Calu3 (cell line): Measurements from ENCODE around the gene ARHGEF28. TPM values are rescaled to one million over a fixed set of nuclear protein-coding genes. Genes with fewer than 3 reads are reported as not detected.

Experiments
- BruUV-seq: library from RNA; stranded (reverse); fragments of 400-500 nt; replicated peaks from 2 replicates; lab custom pipeline; 2021; lab: Mats Ljungman, UMichigan
- CTCF ChIA-PET: fragments of 300-600 bp; sonication (Branson Sonifier 250); formaldehyde crosslinking; loops from one replicate; lab custom pipeline; 2022; ENCODE audit warnings: antibody characterized with exemption; lab: Charles Lee
- DNase-seq: peaks from one replicate; pipeline ENCODE4 v3.0.0; 2022
- H3K27ac Mint-ChIP-seq: one replicate; pipeline ENCODE4 v1.8.0; 2022; ENCODE audit warnings: mixed read lengths; ENCODE audit not compliant: unreplicated experiment
- H3K27me3 Mint-ChIP-seq: one replicate; pipeline ENCODE4 v1.8.0; 2022; ENCODE audit warnings: mixed read lengths; ENCODE audit not compliant: unreplicated experiment
- H3K36me3 Mint-ChIP-seq: one replicate; pipeline ENCODE4 v1.8.0; 2022; ENCODE audit warnings: mild to moderate bottlenecking, moderate library complexity, mixed read lengths; ENCODE audit not compliant: insufficient read depth, unreplicated experiment
- H3K4me1 Mint-ChIP-seq: one replicate; pipeline ENCODE4 v1.8.0; 2022; ENCODE audit warnings: mild to moderate bottlenecking, low read depth, mixed read lengths; ENCODE audit not compliant: unreplicated experiment
- H3K4me3 Mint-ChIP-seq: one replicate; pipeline ENCODE4 v1.8.0; 2022; ENCODE audit warnings: mild to moderate bottlenecking, low read depth, moderate library complexity, mixed read lengths; ENCODE audit not compliant: unreplicated experiment
- H3K9me3 Mint-ChIP-seq: one replicate; pipeline ENCODE4 v1.8.0; 2022; ENCODE audit warnings: low read depth, mixed read lengths; ENCODE audit not compliant: unreplicated experiment
- CTCF ChIP-seq: fragments of 200-600 bp; IDR thresholded peaks from one replicate; pipeline ENCODE4 v1.8.0; 2022; ENCODE audit warnings: antibody characterized with exemption; ENCODE audit not compliant: unreplicated experiment
- intact Hi-C: fragments of 100-400 bp; cut with micrococcal nuclease; formaldehyde crosslinking; loops from one replicate; pipeline ENCODE4 v1.10.0; 2022; ENCODE audit not compliant: unreplicated experiment
- total RNA-seq: library from RNA; stranded (reverse); gene quantifications from 2 replicates; pipeline ENCODE4 v1.2.3, GENCODE V29; 2022

ARHGEF28 gene
- total RNA-seq, 1 experiment from 2014 or later: 92.0 TPM

GRCh38 chr5:73928476-73929070, 302.6 kb downstream of the ARHGEF28 start:
- peaks cover under 1% of the 10 kb centered on the region for H3K4me1 Mint-ChIP-seq
- no TSS peak for BruUV-seq
- H3K27me3 Mint-ChIP-seq: no peaks in the 10 kb centered on the region
- intact Hi-C loops: no loop called here
- CTCF ChIA-PET: no interaction called here
- H3K4me3 Mint-ChIP-seq: no peak overlapping the region
- DNase-seq: no peak
- no peak overlapping the region for H3K27ac Mint-ChIP-seq
- no peak for TF ChIP-seq CTCF
- H3K9me3 Mint-ChIP-seq: no peaks in the 10 kb centered on the region
- H3K36me3 Mint-ChIP-seq: peaks cover 27% of the 10 kb centered on the region

DNA sequence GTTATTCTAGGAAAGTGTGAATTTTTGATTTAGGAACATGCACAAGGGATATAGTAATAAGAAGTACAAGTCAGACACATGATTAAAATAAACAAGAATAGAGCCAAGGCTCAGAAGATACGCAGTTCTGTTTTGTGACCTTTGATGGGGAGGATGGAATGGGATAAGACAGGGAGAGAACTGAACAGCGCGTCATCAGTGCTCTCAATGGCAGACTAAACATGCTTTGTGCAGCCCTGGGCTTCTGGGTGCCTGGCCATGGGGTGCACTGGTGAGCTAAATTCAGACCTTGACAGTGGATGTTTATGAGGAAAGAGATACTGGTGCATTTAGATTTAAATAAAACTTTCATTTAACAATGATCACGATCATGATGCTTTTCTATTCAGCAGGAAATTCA, 309.7 kb downstream of the ARHGEF28 start:
- peaks cover 54% of the 10 kb centered on the region for H3K36me3 Mint-ChIP-seq
- intact Hi-C loops: loop anchor here (10.0 kb wide), 1 partner anchor 709 kb away; the partner anchor contains the start of gene ENC1
- no peak for TF ChIP-seq CTCF
- no peaks in the 10 kb centered on the region for H3K27me3 Mint-ChIP-seq
- peak overlapping the region; percentile 52 for H3K27ac Mint-ChIP-seq
- no peak for DNase-seq
- BruUV-seq: no TSS peak
- H3K4me1 Mint-ChIP-seq: peaks cover 72% of the 10 kb centered on the region
- no peak overlapping the region for H3K4me3 Mint-ChIP-seq
- CTCF ChIA-PET: interaction anchor here (0.8 kb wide), 1 partner anchor 698 kb away, joined by 4 read pairs; no protein-coding TSS in a partner anchor
- no peaks in the 10 kb centered on the region for H3K9me3 Mint-ChIP-seq

GRCh38 chr5:73938280-73938937, 312.4 kb downstream of the ARHGEF28 start:
- no TSS peak for BruUV-seq
- Mint-ChIP-seq H3K9me3 (no peaks in the 10 kb centered on the region), H3K27ac (peak overlapping the region; percentile 91), H3K36me3 (peaks cover 73% of the 10 kb centered on the region), H3K27me3 (no peaks in the 10 kb centered on the region), H3K4me1 (peaks cover 76% of the 10 kb centered on the region), H3K4me3 (peak overlapping the region; percentile 41)
- TF ChIP-seq CTCF: no peak
- peak; percentile 67 for DNase-seq
- CTCF ChIA-PET: interaction anchor here (0.6 to 1.4 kb wide), 7 partner anchors 12 to 1422 kb away, joined by 3 to 7 read pairs (median 3); partner anchors contain the start of gene ENC1
- intact Hi-C loops: loop anchor here (10.0 kb wide), 1 partner anchor 706 kb away; the partner anchor contains the start of gene ENC1

GRCh38 chr5:73938938-73939320, 312.9 kb downstream of the ARHGEF28 start:
- Mint-ChIP-seq H3K27me3 (no peaks in the 10 kb centered on the region), H3K4me1 (peaks cover 72% of the 10 kb centered on the region), H3K27ac (peak overlapping the region; percentile 91), H3K36me3 (peaks cover 68% of the 10 kb centered on the region), H3K9me3 (no peaks in the 10 kb centered on the region), H3K4me3 (peak overlapping the region; percentile 41)
- no TSS peak for BruUV-seq
- CTCF ChIA-PET: interaction anchor here (0.6 to 1.4 kb wide), 7 partner anchors 12 to 1421 kb away, joined by 3 to 7 read pairs (median 3); partner anchors contain the start of gene ENC1
- intact Hi-C loops: loop anchor here (10.0 kb wide), 1 partner anchor 706 kb away; the partner anchor contains the start of gene ENC1
- no peak for DNase-seq
- TF ChIP-seq CTCF: no peak
